Renal pelvis (tissue), 4 donors: ENCODE data around the gene NR6A1. TPM values are rescaled to one million over a fixed set of nuclear protein-coding genes. Genes with fewer than 3 reads are reported as not detected.

Experiments used
- DNase-seq: peaks from one replicate; pipeline ENCODE4 v3.0.0-alpha.2; 2013
- polyA plus RNA-seq, 3 donors: library from polyadenylated mRNA; unstranded; fragments of 120-200 nt; gene quantifications; one replicate each; pipeline ENCODE4 v1.2.1, GENCODE V29; 2013; ENCODE audit not compliant: insufficient read length in 3 of 3

Gene NR6A1
- polyA plus RNA-seq, 3 donors, result 1.0 to 1.9 (median 1.6) TPM

GRCh38 chr9:124474151-124474550 is 297.0 kb downstream of the NR6A1 start:
- DNase-seq, result no peak

- DNase-seq, result no peak
Measured at GRCh38 chr9:124473310-124473709, 297.8 kb downstream of the NR6A1 start.

- no peak for DNase-seq
Measured at GRCh38 chr9:124472770-124473169, 298.3 kb downstream of the NR6A1 start.

- no peak for DNase-seq
Measured at GRCh38 chr9:124471761-124472160, 299.4 kb downstream of the NR6A1 start.

GRCh38 chr9:124470726-124471125 is 300.4 kb downstream of the NR6A1 start:
- no peak for DNase-seq

- DNase-seq, result no peak
Measured at GRCh38 chr9:124470306-124470705, 300.8 kb downstream of the NR6A1 start.

- DNase-seq, result no peak
Measured at GRCh38 chr9:124469011-124469832, 301.9 kb downstream of the NR6A1 start.

GRCh38 chr9:124468061-124468740 is 302.9 kb downstream of the NR6A1 start:
- DNase-seq, result no peak

GRCh38 chr9:124467410-124468060 is 303.6 kb downstream of the NR6A1 start:
- DNase-seq, result no peak

Other genes starting within 250 kb of the NR6A1 start
- gene OLFML2A, start 5.8 kb upstream of the NR6A1 start, polyA plus RNA-seq, result 10 to 100 TPM; 24.6 to 27.6 (median 25.1) TPM
- under 1 TPM; 0.41 to 0.59 (median 0.44) TPM for gene WDR38, start 82.1 kb upstream of the NR6A1 start, polyA plus RNA-seq
- gene RPL35, start 90.6 kb upstream of the NR6A1 start, polyA plus RNA-seq, result 1,000 to 10,000 TPM in 2 of 3 donors, 100 to 1,000 TPM in 1; 745 to 1,130 (median 1,078) TPM
- 10 to 100 TPM; 35.1 to 38.8 (median 36.5) TPM for gene ARPC5L, start 90.8 kb upstream of the NR6A1 start, polyA plus RNA-seq
- 10 to 100 TPM; 15.3 to 21.9 (median 16.5) TPM for gene GOLGA1, start 169.8 kb upstream of the NR6A1 start, polyA plus RNA-seq